Measurements from ENCODE around the gene NAA10.

DNA sequence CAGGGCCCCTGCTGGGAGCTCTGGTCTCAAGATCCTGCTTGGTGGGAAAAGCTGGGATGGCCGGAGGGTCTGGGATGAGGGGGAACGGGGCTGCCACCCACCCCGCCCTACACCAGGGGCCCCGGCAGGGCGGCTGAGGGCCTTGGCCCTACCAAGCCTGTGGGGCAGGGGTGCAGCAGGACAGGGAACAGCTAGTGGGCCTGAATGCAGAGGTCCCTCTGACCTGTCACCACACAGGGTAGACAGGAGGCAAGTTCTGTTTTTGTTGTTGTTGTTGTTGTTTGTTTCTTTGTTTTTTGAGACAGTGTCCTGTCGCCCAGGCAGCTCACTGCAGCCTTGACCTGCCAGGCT lies 9.9 kb upstream of the NAA10 start:
- no peak for TF ChIP-seq EZH2 (IDR thresholded peaks at IDR 0.05; ENCODE audit: borderline replicate concordance, insufficient read depth, low read length, poor library complexity, severe bottlenecking)
- TF ChIP-seq, protein P1, sequence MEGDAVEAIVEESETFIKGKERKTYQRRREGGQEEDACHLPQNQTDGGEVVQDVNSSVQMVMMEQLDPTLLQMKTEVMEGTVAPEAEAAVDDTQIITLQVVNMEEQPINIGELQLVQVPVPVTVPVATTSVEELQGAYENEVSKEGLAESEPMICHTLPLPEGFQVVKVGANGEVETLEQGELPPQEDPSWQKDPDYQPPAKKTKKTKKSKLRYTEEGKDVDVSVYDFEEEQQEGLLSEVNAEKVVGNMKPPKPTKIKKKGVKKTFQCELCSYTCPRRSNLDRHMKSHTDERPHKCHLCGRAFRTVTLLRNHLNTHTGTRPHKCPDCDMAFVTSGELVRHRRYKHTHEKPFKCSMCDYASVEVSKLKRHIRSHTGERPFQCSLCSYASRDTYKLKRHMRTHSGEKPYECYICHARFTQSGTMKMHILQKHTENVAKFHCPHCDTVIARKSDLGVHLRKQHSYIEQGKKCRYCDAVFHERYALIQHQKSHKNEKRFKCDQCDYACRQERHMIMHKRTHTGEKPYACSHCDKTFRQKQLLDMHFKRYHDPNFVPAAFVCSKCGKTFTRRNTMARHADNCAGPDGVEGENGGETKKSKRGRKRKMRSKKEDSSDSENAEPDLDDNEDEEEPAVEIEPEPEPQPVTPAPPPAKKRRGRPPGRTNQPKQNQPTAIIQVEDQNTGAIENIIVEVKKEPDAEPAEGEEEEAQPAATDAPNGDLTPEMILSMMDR (IDR thresholded peaks at IDR 0.05; ENCODE audit: poor library complexity, severe bottlenecking): no peak
- no peak for TF ChIP-seq SMC3 (conservative IDR thresholded peaks at IDR 0.05; ENCODE audit: poor library complexity)
- TF ChIP-seq TAF1 (IDR thresholded peaks at IDR 0.05; ENCODE audit: low read depth): no peak
- no peak for TF ChIP-seq POLR2AphosphoS5 (IDR thresholded peaks at IDR 0.05)
- no peak for TF ChIP-seq EP300 (conservative IDR thresholded peaks at IDR 0.05; ENCODE audit: poor library complexity, severe bottlenecking)
